ENCODE measurements around the gene SERPIND1. TPM values are rescaled to one million over a fixed set of nuclear protein-coding genes. Genes with fewer than 3 reads are reported as not detected.

SERPIND1 gene
- total and polyA plus RNA-seq, 2 of the 8 experiments (the other 6 are each of a cell fraction or from before 2014, with no cell fraction given), result not detected

GRCh38 chr22:20783844-20784723 is 10.2 kb downstream of the SERPIND1 start:
- no peak overlapping the region for H3K9ac ChIP-seq (replicated peaks in 1 of 4; ENCODE audit: extremely low read depth in 1 of 4, low read depth in 3 of 4, low read length in 3 of 4)

More at GRCh38 chr22:20783844-20784723, 10.2 kb downstream of the SERPIND1 start:
- Histone ChIP-seq H2BK15ac (ENCODE audit: low read length) (no peak overlapping the region), H3K36me3 (ENCODE audit: control insufficient read depth in 2 of 4, insufficient read depth in 4 of 4, low read length in 3 of 4) (no peaks in the 10 kb centered on the region), H2BK5ac (ENCODE audit: low read depth, low read length) (no peak overlapping the region), H3K79me1 (ENCODE audit: low read depth, low read length) (no peaks in the 10 kb centered on the region), H3K23me2 (ENCODE audit: low read depth, low read length) (no peaks in the 10 kb centered on the region), H3K4me2 (ENCODE audit: insufficient read depth in 1 of 2, low read depth in 2 of 2, low read length in 2 of 2) (no peak overlapping the region), H4K5ac (ENCODE audit: insufficient read length, low read depth, low read length) (no peak overlapping the region), H4K8ac (ENCODE audit: extremely low read depth, insufficient read depth, low read length) (no peak overlapping the region), H3K9me3 (ENCODE audit: insufficient read depth in 2 of 2, low read depth in 1 of 2, low read length in 1 of 2) (no peaks in the 10 kb centered on the region), H3K4me3 (ENCODE audit: extremely low read depth in 1 of 4, insufficient read depth in 2 of 4, low read depth in 3 of 4, low read length in 4 of 4) (no peak overlapping the region), H2AK5ac (ENCODE audit: low read depth, low read length) (no peak overlapping the region), H3K4me1 (replicated peaks in 1 of 4; ENCODE audit: control insufficient read depth in 3 of 4, insufficient read depth in 4 of 4, low read length in 3 of 4) (peaks cover 5 to 11% (median 6%) of the 10 kb centered on the region in 4 experiments; a peak in 5 of 7 replicates), H4K20me1 (replicated peaks in 1 of 2; ENCODE audit: control insufficient read depth in 1 of 2, insufficient read depth in 2 of 2, low read length in 2 of 2) (peaks cover 0 to 4% of the 10 kb centered on the region in 2 experiments), H3K27me3 (replicated peaks in 1 of 4; ENCODE audit: control insufficient read depth in 3 of 4, extremely low read depth in 1 of 4, insufficient read depth in 3 of 4, low read length in 3 of 4) (no peaks in the 10 kb centered on the region), H4K91ac (replicated peaks; ENCODE audit: insufficient read length, low read length) (no peak overlapping the region), H3K79me2 (ENCODE audit: control insufficient read depth in 1 of 2, insufficient read depth in 2 of 2, low read length in 2 of 2) (no peaks in the 10 kb centered on the region), H2BK20ac (ENCODE audit: low read length) (no peak overlapping the region), H3K56ac (replicated peaks; ENCODE audit: insufficient read length, low read depth, low read length) (no peak overlapping the region), H3K18ac (ENCODE audit: extremely low read depth, low read length) (no peak overlapping the region), H3K4ac (replicated peaks; ENCODE audit: insufficient read length, low read depth, low read length) (no peak overlapping the region), H3K14ac (ENCODE audit: insufficient read length) (no peak overlapping the region), H2BK120ac (replicated peaks; ENCODE audit: low read depth, low read length) (no peak overlapping the region), H2BK12ac (ENCODE audit: low read depth, low read length) (no peak overlapping the region), H2AFZ (ENCODE audit: low read length) (no peak overlapping the region), H3K23ac (ENCODE audit: insufficient read length) (no peak overlapping the region), H3K27ac (ENCODE audit: low read depth, low read length) (no peak overlapping the region)
- peak; percentile 13 for FAIRE-seq
- DNase-seq (ENCODE audit: low read depth in 1 of 2, low spot score in 2 of 2), result peak in 1 of 2 experiments; percentile 56
- TF ChIP-seq TBP (IDR thresholded peaks at IDR 0.05; ENCODE audit: low read depth, low read length), result no peak
- peak; percentile 60; the same call in 1 of the 2 replicates for TF ChIP-seq KDM1A (IDR thresholded peaks at IDR 0.05; ENCODE audit: borderline replicate concordance, low read length)
- no peak for TF ChIP-seq CTBP2 (IDR thresholded peaks at IDR 0.05; ENCODE audit: borderline replicate concordance, insufficient read depth, insufficient read length, low read length)
- TF ChIP-seq SIN3A (conservative IDR thresholded peaks at IDR 0.05 in 1 of 2, IDR thresholded peaks at IDR 0.05 in 1 of 2; ENCODE audit: low read depth in 1 of 2, low read length in 2 of 2), result no peak
- no peak for TF ChIP-seq TEAD4 (IDR thresholded peaks at IDR 0.05; ENCODE audit: low read depth, low read length)
- no peak for TF ChIP-seq YY1 (IDR thresholded peaks at IDR 0.05; ENCODE audit: low read depth, low read length)
- TF ChIP-seq RAD21 (IDR thresholded peaks at IDR 0.05 in 1 of 2, conservative IDR thresholded peaks at IDR 0.05 in 1 of 2; ENCODE audit: low read depth in 2 of 2, low read length in 2 of 2), result peak; percentile 55 to 71
- TF ChIP-seq CTCF (IDR thresholded peaks at IDR 0.05; ENCODE audit: control extremely low read depth in 1 of 3, insufficient read depth in 1 of 3, low read depth in 1 of 3, low read length in 3 of 3), result peak; percentile 8 to 81 (median 73)
- WGBS, 2 experiments (ENCODE audit: extremely low coverage in 1 of 2, insufficient coverage in 1 of 2, insufficient read length in 1 of 2, insufficient replicate concordance in 2 of 2, low coverage in 1 of 2, low lambda C conversion rate in 2 of 2, missing lambda C conversion rate in 1 of 2), result 72% methylated on average over 14 of the region's 14 CpGs; no CpG with 5 or more reads in 1 of the 2 experiments
- POLR2A ChIA-PET (ENCODE audit: partially characterized antibody), result no interaction called here
- CTCF ChIA-PET (ENCODE audit: partially characterized antibody), result interaction anchor here (0.6 to 3.8 kb wide), 29 partner anchors 8 to 483 kb away, joined by 3 to 26 read pairs (median 4); partner anchors contain the start of gene SERPIND1

All from H1 (cell line).